Panc1 (cell line): ENCODE results near the gene CSH1. TPM values are rescaled to one million over a fixed set of nuclear protein-coding genes. Genes with fewer than 3 reads are reported as not detected.
"Not testable (repeated sequence)": the region's sequence is repeated elsewhere in the genome, so short reads cannot be mapped to it uniquely, and the experiment has no call there.

Experiments
- ATAC-seq: fragments of 200-7000 bp; cut with Tn5 transposase; 2 replicates; pipeline ENCODE4 v1.9.1; 2020; ENCODE audit warnings: mild to moderate bottlenecking, moderate library complexity
- Bru-seq: library from RNA; stranded (reverse); fragments of 400-500 nt; gene quantifications from one replicate; lab custom pipeline; 2021; lab: Mats Ljungman, UMichigan
- BruChase-seq, 2 experiments: library from RNA; stranded (reverse); fragments of 400-500 nt; gene quantifications; one replicate each; lab custom pipeline; 2021; lab: Mats Ljungman, UMichigan
- BruUV-seq: library from RNA; stranded (reverse); fragments of 400-500 nt; replicated peaks from 2 replicates; lab custom pipeline; 2021; lab: Mats Ljungman, UMichigan
- CTCF ChIA-PET: fragments of 300-600 bp; sonication (Branson Sonifier 250); formaldehyde crosslinking; loops from one replicate; lab custom pipeline; 2022; ENCODE audit warnings: antibody characterized with exemption; lab: Charles Lee
- POLR2A ChIA-PET: fragments of 300-600 bp; sonication (Branson Sonifier 250); formaldehyde crosslinking; loops from one replicate; lab custom pipeline; 2022; ENCODE audit warnings: antibody characterized with exemption; lab: Charles Lee
- DNase-seq: peaks from one replicate; pipeline ENCODE4 v3.0.0-alpha.2; 2010; ENCODE audit warnings: low read depth, low spot score
- H3K27ac ChIP-seq: 2 replicates; pipeline ENCODE4 v1.5.1; 2011; ENCODE audit warnings: mild to moderate bottlenecking, low read length, inconsistent platforms
- H3K27me3 ChIP-seq: fragments of 200-500 bp; sonication (Bioruptor generic); 2 replicates; pipeline ENCODE4 v1.6.0; 2014; ENCODE audit warnings: low read length, inconsistent platforms; ENCODE audit not compliant: control insufficient read depth, insufficient read depth
- H3K36me3 ChIP-seq: fragments of 200-500 bp; sonication (Bioruptor generic); 2 replicates; pipeline ENCODE4 v1.5.1; 2014; ENCODE audit warnings: inconsistent platforms, mild to moderate bottlenecking, low read length, moderate library complexity; ENCODE audit not compliant: control insufficient read depth, insufficient read depth
- H3K4me1 ChIP-seq: 2 replicates; pipeline ENCODE4 v1.5.1; 2011; ENCODE audit warnings: inconsistent platforms, mild to moderate bottlenecking, low read length, moderate library complexity; ENCODE audit not compliant: control insufficient read depth, insufficient read depth
- H3K4me3 ChIP-seq, 2 experiments: 2 replicates each; pipeline ENCODE4 v1.5.1; 2011 to 2012; ENCODE audit warnings: low read depth in 2 of 2, low read length in 2 of 2, mild to moderate bottlenecking in 2 of 2, inconsistent platforms in 1 of 2, moderate library complexity in 1 of 2
- H3K9me3 ChIP-seq: fragments of 200-500 bp; sonication (Bioruptor generic); 2 replicates; pipeline ENCODE4 v1.5.1; 2014; ENCODE audit warnings: low read depth, mild to moderate bottlenecking, inconsistent platforms, low read length, moderate library complexity; ENCODE audit not compliant: control insufficient read depth, insufficient read depth
- POLR2AphosphoS5 ChIP-seq: IDR thresholded peaks from 2 replicates; pipeline ENCODE4 v1.6.1; 2012; ENCODE audit warnings: mild to moderate bottlenecking, low read depth, low read length, moderate library complexity
- SIN3A ChIP-seq: IDR thresholded peaks from 2 replicates; pipeline ENCODE4 v1.6.1; 2012; ENCODE audit warnings: low read depth, mild to moderate bottlenecking, low read length, moderate library complexity, borderline replicate concordance; ENCODE audit not compliant: insufficient read depth
- TCF7L2 ChIP-seq: IDR thresholded peaks from 2 replicates; pipeline ENCODE4 v1.6.1; 2011; ENCODE audit warnings: mild to moderate bottlenecking, low read depth, low read length, inconsistent platforms
- in situ Hi-C: cut with HindIII; loops from 2 replicates; pipeline ENCODE4 v1.10.0; 2016; ENCODE audit warnings: low sequenced_read_pairs, low pct_unique_long_range_greater_than_20kb
- intact Hi-C: fragments of 100-400 bp; cut with micrococcal nuclease; formaldehyde crosslinking; loops from one replicate; pipeline ENCODE4 v1.10.0; 2022; ENCODE audit not compliant: unreplicated experiment
- long read RNA-seq: library from polyadenylated mRNA; unstranded; transcript quantifications from one replicate; pipeline ENCODE4 v2.0.0, GENCODE V29; 2021; ENCODE audit not compliant: unreplicated experiment
- polyA plus RNA-seq: library from polyadenylated mRNA; unstranded; fragments of >200 nt; gene quantifications from one replicate; pipeline ENCODE4 v1.2.1, GENCODE V29; 2012; ENCODE audit warnings: missing spikeins; ENCODE audit not compliant: insufficient read length
- total RNA-seq: library from RNA; stranded (reverse); gene quantifications from one replicate; pipeline ENCODE4 v1.2.1, GENCODE V29; 2021; ENCODE audit not compliant: unreplicated experiment
- TF ChIP-seq, protein P1 (sequence below): fragments of 450-650 bp; IDR thresholded peaks from 2 replicates; pipeline ENCODE4 v1.5.1; 2017; ENCODE audit warnings: mild to moderate bottlenecking
- TF ChIP-seq, protein P2 (sequence below), 2 experiments: IDR thresholded peaks; 2 replicates each; pipeline ENCODE4 v1.6.1; 2011 to 2012; ENCODE audit warnings: low read depth in 2 of 2, control low read depth in 1 of 2, low read length in 1 of 2, mild to moderate bottlenecking in 1 of 2, moderate library complexity in 1 of 2; ENCODE audit not compliant: insufficient read depth in 1 of 2

Gene CSH1
- total RNA-seq, result not detected
- not detected for polyA plus RNA-seq
- Bru-seq, nascent RNA, result not detected
- not detected for BruChase-seq, experiment 1, labeled RNA remaining after a 2-hour chase
- BruChase-seq, experiment 2, labeled RNA remaining after a 6-hour chase, result not detected
- long read RNA-seq, partial matches to known transcripts, result 0 of 1 reads
- long read RNA-seq, other reads (novel, unspliced or antisense), result 1 of 1 reads

DNA sequence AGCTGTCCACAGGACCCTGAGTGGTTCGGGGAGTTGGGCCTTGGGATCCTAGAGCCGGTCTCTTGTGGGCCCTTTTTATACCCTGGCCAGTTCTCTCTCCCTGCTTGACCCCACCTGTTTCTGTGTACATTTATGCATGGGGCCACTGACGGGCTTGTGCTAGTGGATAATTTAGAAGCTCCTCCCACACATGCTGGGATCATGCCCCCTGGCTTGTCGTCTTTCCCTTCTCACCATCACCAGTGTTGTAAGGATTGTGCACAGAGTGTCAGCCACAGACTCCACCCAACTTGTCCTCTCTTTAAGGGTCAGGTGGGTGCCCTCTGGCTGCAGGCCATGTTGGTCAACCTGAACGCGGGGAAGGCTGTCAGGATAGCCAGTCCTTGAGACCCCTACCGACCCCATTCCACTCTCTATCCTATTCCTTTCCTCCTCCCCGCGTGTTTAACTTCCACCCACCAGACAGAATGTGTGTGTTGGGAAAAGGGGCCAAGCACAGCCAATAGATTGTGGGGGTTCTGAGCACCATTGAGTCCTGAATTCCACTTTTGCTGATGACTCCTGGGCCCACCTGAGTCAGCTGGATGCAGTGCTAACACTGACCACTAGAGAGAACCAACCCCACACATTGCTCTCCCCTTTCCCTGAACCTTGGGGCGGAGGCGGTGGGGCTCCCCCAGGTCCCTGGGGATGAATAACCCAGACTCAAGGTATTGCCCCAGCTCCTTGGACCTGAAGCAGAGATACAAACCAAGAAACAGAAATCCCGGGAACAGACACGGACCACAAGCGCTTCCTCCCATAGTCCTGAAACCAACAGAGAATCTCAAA is at the start of gene CSH1:
CSH1 (minus strand) TSS at position 51 of the 831 bp plus-strand sequence. CDS start 63 bp downstream, outside the sequence.
- H3K4me3 ChIP-seq, H3K27ac ChIP-seq, intact Hi-C loops, DNase-seq, H3K36me3 ChIP-seq, in situ Hi-C loops, H3K27me3 ChIP-seq, BruUV-seq, ATAC-seq, CTCF ChIA-PET, H3K4me1 ChIP-seq, H3K9me3 ChIP-seq, POLR2A ChIA-PET: not testable (repeated sequence)

DNA sequence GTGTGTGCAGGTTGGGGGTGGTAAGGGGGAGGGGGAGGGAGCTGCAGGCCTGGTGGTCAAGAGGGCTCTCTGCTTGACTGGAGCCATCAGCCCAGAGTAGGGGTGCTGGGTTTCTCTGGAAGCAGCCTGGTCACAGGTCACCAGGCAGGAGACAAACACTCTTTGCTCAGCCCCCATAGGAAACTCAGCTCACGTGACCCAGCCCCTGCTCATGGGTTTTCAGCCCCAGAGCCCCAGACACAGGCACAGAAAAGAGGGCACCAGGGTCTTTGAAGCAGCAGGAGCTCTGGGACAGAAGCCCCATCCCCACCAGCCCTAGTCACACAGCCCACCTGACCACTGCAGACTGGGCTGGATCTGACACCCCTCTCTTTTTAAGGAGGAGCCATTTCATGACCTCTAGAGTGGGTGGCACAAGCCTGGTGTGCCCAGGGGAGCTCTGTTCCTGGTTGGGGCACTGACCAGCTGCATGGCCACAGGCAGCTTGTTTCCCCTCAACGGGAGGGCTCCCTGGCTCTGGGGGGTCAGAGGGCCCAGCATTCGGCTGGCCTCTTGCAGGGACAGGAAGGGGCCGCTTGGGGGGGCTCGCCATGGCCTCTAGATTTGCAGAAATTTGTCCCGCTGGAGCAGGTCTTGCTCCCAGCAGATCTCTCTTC is 49.5 kb upstream of the CSH1 start:
- ChIA-PET POLR2A (no interaction called here), CTCF (interaction anchor here (0.6 to 1.6 kb wide), 9 partner anchors 10 to 165 kb away, joined by 3 to 14 read pairs (median 5); partner anchors contain the start of genes CSHL1 and GH1)
- in situ Hi-C loops (no loop called here), intact Hi-C loops (no loop called here)
- Histone ChIP-seq H3K4me3 (no peak overlapping the region), H3K4me1 (no peaks in the 10 kb centered on the region), H3K36me3 (no peaks in the 10 kb centered on the region), H3K27ac (no peak overlapping the region), H3K9me3 (no peaks in the 10 kb centered on the region), H3K27me3 (no peaks in the 10 kb centered on the region)
- DNase-seq, result no peak
- ATAC-seq, result no peak
- TF ChIP-seq TCF7L2, result no peak
- TF ChIP-seq, protein P1, sequence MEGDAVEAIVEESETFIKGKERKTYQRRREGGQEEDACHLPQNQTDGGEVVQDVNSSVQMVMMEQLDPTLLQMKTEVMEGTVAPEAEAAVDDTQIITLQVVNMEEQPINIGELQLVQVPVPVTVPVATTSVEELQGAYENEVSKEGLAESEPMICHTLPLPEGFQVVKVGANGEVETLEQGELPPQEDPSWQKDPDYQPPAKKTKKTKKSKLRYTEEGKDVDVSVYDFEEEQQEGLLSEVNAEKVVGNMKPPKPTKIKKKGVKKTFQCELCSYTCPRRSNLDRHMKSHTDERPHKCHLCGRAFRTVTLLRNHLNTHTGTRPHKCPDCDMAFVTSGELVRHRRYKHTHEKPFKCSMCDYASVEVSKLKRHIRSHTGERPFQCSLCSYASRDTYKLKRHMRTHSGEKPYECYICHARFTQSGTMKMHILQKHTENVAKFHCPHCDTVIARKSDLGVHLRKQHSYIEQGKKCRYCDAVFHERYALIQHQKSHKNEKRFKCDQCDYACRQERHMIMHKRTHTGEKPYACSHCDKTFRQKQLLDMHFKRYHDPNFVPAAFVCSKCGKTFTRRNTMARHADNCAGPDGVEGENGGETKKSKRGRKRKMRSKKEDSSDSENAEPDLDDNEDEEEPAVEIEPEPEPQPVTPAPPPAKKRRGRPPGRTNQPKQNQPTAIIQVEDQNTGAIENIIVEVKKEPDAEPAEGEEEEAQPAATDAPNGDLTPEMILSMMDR, result no peak
- no peak for TF ChIP-seq POLR2AphosphoS5
- TF ChIP-seq, protein P2, sequence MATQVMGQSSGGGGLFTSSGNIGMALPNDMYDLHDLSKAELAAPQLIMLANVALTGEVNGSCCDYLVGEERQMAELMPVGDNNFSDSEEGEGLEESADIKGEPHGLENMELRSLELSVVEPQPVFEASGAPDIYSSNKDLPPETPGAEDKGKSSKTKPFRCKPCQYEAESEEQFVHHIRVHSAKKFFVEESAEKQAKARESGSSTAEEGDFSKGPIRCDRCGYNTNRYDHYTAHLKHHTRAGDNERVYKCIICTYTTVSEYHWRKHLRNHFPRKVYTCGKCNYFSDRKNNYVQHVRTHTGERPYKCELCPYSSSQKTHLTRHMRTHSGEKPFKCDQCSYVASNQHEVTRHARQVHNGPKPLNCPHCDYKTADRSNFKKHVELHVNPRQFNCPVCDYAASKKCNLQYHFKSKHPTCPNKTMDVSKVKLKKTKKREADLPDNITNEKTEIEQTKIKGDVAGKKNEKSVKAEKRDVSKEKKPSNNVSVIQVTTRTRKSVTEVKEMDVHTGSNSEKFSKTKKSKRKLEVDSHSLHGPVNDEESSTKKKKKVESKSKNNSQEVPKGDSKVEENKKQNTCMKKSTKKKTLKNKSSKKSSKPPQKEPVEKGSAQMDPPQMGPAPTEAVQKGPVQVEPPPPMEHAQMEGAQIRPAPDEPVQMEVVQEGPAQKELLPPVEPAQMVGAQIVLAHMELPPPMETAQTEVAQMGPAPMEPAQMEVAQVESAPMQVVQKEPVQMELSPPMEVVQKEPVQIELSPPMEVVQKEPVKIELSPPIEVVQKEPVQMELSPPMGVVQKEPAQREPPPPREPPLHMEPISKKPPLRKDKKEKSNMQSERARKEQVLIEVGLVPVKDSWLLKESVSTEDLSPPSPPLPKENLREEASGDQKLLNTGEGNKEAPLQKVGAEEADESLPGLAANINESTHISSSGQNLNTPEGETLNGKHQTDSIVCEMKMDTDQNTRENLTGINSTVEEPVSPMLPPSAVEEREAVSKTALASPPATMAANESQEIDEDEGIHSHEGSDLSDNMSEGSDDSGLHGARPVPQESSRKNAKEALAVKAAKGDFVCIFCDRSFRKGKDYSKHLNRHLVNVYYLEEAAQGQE (IDR thresholded peaks at IDR 0.05; ENCODE audit: insufficient read depth in 1 of 2, low read depth in 2 of 2, low read length in 1 of 2), result no peak
- no peak for TF ChIP-seq SIN3A
- BruUV-seq, result no TSS peak
